VCaP (cell line): ENCODE data around the gene TBC1D13.

ENCODE experiments used
- H3K27ac ChIP-seq: fragments of 450-650 bp; 2 replicates; pipeline ENCODE4 v1.5.1; 2017
- TF ChIP-seq, protein P1 (sequence below): fragments of 450-650 bp; conservative IDR thresholded peaks from 2 replicates; pipeline ENCODE4 v1.5.1; 2017; ENCODE audit warnings: mild to moderate bottlenecking, moderate library complexity

Gene TBC1D13

DNA sequence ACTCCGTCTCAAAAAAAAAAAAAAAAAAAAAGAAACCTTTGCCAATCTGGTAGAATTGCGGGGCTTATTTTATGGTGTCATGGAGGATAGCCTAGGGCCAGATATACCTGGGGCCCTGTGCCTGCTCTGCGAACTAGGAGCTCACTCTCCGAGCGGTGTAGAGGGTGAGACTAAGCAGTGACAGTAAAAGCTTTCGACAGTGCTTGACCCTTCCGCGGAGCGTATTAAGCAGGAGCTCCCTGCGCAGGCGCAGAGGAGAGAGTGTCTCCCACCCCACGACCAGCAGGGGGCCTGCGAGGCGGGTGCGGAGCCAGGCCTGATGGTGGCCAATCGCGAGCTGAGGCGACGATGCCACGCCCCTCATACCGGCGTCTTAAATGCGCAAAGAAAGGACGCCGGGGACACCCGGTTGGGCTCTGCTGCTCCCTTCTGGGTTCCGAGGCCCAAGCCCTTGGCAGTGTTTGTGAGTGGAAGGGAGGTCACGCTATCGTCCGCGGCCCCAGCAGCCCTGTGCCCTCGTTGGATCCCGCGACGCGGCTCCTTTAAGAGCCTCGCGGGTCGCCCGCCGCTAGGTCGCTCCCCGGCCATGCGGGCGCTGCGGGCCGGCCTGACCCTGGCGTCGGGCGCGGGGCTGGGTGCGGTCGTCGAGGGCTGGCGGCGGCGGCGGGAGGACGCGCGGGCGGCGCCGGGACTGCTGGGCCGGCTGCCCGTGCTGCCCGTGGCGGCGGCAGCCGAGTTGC, 31.2 kb downstream of the TBC1D13 start, which contains the start of gene ENDOG:
TSS of gene ENDOG (plus strand) at position 402 of the 740 bp plus-strand sequence. CDS start at position 587, 185 bp downstream.
- TF ChIP-seq, protein P1, sequence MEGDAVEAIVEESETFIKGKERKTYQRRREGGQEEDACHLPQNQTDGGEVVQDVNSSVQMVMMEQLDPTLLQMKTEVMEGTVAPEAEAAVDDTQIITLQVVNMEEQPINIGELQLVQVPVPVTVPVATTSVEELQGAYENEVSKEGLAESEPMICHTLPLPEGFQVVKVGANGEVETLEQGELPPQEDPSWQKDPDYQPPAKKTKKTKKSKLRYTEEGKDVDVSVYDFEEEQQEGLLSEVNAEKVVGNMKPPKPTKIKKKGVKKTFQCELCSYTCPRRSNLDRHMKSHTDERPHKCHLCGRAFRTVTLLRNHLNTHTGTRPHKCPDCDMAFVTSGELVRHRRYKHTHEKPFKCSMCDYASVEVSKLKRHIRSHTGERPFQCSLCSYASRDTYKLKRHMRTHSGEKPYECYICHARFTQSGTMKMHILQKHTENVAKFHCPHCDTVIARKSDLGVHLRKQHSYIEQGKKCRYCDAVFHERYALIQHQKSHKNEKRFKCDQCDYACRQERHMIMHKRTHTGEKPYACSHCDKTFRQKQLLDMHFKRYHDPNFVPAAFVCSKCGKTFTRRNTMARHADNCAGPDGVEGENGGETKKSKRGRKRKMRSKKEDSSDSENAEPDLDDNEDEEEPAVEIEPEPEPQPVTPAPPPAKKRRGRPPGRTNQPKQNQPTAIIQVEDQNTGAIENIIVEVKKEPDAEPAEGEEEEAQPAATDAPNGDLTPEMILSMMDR: peak; percentile 96
- peak within 1 kb of the TSS; percentile 89 for H3K27ac ChIP-seq

DNA sequence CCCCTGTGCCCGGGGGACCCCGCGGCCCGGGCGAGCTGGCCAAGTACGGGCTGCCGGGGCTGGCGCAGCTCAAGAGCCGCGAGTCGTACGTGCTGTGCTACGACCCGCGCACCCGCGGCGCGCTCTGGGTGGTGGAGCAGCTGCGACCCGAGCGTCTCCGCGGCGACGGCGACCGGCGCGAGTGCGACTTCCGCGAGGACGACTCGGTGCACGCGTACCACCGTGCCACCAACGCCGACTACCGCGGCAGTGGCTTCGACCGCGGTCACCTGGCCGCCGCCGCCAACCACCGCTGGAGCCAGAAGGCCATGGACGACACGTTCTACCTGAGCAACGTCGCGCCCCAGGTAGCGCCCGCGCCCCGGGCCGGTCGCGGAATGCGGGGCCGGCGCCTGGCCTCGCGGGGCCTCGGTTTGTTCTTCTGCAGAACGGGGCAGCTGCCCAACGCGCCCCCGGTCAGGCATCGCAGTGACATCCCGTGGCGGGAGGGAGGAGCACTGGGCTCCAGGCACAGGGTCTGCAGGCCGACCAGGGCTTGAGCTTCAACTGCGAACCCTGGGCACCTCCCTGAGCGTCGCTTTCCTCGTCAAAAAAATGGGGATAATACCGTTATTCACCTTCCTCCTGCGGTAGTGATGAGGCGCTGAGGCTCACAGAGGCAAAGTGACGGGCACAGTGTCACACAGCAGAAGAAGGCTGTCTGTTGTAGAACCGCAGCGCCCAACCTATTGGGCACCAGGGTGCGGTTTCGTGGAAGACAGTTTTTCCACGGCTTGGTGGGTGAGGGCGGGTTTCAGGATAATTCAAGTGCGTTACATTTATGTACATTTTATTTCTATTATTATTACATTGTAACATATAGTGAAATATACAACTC, 32.0 kb downstream of the TBC1D13 start:
- TF ChIP-seq, protein P1: no peak
- peak overlapping the region; percentile 89 for H3K27ac ChIP-seq

DNA sequence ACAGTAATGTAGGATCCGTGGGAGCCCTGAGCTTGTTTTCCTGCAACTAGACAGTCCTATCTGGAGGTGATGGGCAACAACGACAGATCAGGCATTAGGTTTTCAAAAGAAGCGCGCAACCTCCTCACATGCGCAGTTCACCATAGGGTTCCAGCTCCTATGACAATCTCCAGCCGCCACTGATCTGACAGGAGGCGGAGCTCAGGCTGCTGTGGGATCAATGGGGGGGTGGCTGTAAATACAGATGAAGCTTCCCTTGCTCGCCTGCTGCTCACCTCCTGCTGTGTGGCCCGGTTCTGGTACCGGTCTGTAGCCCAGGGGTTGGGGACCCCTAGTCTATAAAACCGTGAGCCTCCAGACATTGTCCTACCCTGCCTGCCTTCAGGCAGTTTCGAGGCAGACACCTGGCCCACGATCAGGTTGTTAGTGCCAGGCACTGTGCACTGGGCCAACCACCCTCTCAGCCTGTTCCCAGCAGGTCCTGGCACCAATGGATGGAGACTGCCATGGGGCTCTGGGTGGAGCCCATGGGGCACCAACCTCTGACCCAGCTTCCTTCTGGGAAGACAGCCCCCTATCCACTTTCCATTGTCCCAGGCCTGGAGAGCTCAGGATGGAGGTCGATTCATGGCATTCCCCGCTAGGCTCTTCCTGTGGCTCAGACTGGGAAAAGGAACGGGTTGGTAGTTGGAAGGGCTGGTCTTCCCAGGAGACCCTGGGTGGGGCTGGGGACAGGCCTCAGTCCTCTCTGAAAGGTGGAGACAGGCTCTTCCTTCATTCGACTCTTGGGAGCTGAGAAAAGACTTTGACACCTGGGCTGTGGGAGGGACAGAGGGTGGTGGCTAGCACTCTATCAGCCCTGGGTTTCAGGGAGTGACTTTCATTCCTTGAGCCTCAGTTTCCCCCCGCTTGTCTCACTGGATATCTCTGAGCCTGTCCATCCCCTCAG, 32.9 kb downstream of the TBC1D13 start:
- TF ChIP-seq, protein P1: no peak
- peak overlapping the region; percentile 89; the same call in 1 of the 2 replicates for H3K27ac ChIP-seq

DNA sequence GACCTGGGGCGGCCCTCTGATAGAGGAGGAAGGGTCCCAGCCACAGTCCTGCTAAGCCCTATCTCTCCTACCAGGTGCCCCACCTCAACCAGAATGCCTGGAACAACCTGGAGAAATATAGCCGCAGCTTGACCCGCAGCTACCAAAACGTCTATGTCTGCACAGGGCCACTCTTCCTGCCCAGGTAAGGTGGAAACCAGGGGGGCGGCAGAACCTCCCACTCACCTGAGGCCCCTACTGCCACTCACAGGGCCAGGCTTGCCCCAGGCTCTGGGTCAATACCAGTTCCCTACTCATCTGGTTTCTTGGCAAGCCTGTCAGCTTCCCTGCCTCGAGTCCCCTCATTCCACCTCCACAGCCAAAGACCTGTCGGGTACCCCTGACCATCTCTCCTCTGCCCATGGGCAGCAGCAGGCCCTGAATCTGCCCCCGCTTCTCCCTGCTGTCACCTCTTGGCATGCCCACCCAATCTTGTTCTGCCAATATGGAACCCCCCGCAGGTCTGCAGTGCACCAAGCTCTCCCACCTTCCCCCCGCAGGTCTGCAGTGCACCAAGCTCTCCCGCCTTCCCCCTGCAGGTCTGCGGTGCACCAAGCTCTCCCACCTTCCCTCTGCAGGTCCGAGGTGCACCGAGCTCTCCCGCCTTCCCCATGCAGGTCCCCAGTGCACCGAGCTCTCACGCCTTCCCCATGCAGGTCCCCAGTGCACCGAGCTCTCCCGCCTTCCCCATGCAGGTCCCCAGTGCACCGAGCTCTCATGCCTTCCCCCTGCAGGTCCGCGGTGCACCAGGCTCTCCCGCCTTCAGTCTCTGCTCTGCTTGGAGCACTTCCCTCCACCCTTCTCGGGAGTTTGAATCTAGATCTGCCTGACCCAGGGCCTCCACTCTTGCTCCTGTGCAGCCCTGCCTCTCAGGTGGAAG, 33.9 kb downstream of the TBC1D13 start:
- TF ChIP-seq, protein P1: no peak
- no peak overlapping the region for H3K27ac ChIP-seq

DNA sequence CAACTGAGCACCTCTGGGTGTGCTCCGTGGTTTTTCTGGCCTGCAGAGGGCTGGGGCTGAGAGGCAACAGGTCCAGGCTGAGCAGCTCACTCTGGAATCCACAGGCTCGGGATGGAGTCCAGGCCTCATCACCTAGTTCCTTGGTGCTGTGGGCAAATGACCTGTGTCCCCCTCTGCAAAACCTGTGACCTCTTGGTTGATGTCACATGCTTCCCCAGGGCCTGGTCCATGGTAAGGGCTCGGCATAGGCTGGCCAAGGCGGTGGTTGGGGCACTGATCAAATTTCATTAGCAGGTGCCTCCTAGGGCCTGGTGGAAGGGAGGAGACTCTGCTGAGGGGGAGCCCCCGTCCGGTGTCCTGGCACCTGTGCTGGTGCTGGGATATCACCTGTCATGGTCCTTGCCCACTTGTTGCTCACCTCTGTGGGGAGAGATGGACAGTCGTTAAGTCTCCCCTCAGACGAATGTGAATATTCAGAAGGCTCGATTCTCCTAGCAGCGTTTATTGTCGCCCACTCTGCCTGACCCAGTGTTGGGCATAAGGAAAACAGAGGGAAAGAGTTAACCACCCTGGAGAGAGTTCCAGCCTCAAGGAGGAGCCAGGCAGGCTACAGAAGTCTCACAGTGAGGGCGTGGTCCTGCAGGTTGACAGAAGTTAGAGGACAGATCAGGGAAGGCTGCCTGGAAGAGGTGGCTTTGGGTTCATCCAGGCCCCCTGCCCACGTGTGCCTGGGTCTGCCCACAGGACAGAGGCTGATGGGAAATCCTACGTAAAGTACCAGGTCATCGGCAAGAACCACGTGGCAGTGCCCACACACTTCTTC, 34.7 kb downstream of the TBC1D13 start:
- H3K27ac ChIP-seq: no peak overlapping the region
- TF ChIP-seq, protein P1: no peak
